CD4-positive, alpha-beta T cell treated with Interferon gamma for 1 hour (primary cell): ENCODE measurements around the gene MT1B.
"Not testable (repeated sequence)": the region's sequence is repeated elsewhere in the genome, so short reads cannot be mapped to it uniquely, and the experiment has no call there.

Experiments
- DNase-seq: peaks from one replicate; pipeline ENCODE4 v3.0.0-alpha.2; 2020

Gene MT1B

DNA sequence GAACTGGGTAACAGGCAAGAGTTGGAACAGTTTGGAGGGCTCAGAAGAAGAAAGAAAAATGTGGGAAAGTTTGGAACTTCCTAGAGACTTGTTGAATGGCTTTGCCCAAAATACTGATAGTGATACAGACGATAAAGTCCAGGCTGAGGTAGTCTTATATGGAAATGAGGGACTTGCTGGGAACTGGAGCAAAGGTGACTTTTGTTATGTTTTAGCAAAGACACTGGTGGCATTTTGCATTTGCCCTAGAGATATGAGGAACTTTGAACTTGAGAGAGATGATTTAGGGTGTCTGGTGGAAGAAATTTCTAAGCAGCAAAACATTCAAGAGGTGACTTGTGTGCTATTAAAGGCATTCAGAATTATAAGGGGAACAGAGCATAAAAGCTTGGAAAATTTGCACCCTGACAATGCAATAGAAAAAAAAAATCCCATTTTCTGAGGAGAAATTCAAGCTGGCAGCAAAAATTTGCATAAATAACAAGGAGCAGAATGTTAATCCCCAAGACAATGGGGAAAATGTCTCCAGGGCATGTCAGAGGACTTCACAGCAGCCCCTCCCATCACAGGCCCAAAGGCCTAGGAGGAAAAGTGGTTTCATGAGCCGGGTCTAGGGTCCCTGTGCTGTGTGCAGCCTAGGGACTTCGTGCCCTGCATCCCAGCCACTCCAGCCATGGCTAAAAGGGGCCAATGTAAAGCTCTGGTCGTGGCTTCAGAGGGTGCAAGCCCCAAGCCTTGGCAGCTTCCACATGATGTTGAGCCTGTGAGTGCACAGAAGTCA lies 29.8 kb upstream of the MT1B start:
- DNase-seq: not testable (repeated sequence)

DNA sequence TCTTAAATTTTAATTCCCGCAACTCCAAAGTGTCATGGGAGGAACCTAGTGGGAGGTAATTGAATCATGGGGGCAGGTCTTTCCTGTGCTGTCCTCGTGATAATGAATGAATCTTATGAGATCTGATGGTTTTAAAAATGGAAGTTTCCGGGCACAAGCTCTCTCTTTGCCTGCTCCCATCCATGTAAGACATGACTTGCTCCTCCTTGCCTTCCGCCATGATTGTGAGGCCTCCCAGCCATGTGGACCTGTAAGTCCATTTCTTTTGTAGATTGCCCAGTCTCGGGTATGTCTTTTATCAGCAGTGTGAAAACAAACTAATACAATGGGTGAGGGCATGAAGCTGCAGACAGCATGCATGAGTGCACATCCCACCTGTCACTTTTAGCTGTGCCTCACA lies 28.5 kb upstream of the MT1B start:
- DNase-seq: not testable (repeated sequence)

DNA sequence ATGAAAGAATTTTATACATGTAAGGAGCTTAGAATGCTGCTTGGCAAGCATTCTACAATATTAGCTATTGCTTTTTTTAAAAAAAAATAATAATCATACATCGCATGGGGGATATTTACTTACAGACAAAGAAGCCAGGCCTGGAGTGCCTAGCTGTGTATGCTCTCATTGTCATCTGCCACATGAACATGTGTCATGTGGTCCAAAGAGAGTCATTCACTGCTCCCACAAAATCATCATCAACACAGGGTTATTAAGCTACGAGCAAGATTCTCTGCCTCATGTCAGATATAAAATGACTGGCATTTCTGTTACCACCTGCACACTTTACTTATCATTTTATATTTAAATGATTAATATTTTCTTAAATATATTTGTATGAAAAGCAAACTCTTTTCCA lies 28.0 kb upstream of the MT1B start:
- DNase-seq: no peak

DNA sequence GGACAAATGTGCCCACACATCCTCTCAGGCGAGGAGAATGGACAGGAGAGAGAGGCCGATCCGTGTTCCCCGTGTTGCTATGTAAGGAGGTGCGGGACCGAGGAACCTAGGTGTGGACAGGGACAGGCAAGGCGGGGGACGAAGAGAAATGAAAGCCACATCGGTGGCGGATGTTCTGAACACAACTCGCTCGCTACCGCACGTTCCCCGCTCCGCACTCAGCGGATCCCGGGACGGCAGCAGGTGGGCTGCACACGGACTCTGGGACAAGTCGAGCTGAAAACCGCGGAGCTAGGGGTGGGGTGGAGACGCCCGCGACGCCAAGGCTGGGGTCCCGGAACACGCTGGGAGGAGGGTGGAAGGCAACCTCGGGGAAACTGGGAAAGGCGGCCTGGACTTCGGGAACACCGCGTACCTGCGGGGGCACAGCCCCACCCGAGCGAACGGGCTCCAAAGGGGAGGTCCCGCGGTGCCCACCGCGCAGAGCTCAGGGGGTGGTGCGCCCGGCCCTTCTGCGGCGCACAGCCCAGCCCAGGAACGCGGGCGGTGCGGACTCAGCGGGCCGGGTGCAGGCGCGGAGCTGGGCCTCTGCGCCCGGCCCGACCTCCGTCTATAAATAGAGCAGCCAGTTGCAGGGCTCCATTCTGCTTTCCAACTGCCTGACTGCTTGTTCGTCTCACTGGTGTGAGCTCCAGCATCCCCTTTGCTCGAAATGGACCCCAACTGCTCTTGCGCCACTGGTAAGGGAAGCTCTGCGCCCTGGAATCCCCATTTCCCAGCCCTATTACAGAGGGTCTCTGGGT lies 26.3 kb upstream of the MT1B start, which contains the start of gene MT1E:
Gene MT1E, plus strand, starts transcription at position 642 of the 803 bp plus-strand sequence. Its CDS starts 71 bp downstream, at position 713.
- peak; percentile 15 for DNase-seq

DNA sequence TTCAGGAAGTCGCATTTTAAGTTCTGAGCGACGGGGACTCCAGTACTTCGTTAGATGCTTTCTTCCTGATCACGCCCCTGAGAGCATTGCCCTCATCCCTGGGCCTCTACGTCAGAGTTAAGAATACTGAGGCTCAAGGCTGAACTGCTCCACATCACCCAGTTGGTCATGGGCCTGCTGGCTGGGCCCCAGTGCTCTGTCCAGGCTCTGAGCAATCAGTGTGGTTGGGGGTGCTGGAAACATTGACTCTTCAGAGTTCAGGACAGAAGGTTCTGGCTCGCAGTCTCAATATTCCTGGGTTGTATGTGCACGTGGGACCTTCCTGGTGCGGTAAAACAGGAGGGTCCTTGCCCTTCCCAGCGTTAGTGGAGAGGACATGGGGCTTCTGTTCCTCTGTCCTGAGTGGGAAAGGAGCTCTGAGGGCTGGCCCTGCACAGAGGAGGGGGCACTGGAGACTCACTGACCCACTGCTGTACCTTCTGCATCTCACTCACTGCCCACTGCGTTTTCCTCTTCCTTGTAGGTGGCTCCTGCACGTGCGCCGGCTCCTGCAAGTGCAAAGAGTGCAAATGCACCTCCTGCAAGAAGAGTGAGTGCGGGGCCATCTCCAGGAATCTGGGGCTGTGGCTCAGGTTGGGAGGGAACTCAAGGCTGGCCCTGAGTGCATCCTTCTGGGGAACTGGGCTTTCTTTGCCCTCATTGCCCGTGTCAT lies 25.6 kb upstream of the MT1B start:
- no peak for DNase-seq

DNA sequence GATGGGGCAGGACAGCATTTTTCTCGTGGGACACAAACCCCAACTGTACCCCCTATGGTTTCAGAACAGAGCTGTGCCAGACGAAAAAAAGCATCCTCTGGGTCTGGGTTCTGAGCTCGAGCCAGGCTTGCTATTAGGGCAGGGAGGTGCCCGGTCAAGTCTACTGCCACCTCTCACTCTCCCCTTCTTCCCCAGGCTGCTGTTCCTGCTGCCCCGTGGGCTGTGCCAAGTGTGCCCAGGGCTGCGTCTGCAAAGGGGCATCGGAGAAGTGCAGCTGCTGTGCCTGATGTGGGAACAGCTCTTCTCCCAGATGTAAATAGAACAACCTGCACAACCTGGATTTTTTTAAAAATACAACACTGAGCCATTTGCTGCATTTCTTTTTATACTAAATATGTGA lies 25.0 kb upstream of the MT1B start:
- no peak for DNase-seq

DNA sequence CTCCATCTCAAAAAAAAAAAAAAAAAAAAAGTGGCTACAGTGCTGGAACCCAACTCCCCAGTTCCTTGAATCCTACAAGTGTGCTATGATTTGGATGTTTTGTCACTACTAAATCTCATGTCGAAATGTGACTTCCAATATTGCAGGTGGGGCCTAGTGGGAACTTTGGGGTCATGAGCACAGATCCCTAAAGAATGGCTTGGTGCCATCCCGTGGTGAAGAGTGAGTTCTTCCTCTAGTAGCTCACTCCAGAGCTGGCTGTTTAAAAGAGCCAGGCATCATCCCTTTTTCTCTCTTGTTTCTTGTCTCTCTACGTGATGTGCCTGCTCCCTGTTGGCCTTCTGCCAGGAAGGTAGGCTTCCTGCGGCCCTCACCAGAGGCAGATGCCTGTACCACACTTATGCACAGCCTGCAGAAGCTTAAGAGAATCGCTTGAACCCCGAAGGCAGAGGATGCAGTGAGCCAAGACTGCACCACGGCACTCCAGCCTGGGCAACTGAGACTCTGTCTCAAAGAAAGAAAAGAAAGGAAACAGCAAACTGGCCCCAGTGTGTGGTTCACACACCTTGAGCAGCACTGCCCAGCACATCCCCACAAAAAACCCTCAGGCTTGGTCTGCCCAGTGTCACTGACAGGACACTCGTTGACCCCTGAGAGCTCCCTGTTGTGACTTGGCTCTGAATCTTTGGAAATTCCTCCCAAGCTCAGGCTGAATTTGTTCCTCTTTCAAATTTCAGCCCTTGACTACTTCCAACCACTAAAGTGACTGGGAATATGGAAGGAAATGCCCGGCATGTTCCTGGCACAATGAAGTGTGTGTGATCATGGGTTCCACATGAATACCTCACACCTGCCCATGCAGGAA lies 23.0 kb upstream of the MT1B start:
- DNase-seq: no peak

DNA sequence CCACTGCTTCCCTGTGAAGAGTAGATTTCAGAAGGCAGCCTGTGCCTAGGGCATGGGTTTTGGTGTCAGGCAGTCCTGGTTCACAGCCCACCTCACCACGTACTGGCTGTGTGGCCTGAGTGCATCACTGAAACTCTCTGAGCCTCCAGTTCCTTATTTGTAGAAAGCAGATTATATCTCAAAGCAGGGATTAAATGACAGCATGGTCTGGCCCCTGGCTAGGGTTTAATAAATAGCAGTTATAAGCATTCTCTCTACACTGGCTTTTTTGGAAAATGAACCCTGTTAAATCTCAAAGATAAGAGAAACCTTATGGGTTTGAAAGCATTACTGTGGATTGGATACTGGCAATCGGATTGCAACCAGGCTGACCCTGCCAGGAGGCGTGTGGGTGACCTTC lies 22.2 kb upstream of the MT1B start:
- DNase-seq: no peak

DNA sequence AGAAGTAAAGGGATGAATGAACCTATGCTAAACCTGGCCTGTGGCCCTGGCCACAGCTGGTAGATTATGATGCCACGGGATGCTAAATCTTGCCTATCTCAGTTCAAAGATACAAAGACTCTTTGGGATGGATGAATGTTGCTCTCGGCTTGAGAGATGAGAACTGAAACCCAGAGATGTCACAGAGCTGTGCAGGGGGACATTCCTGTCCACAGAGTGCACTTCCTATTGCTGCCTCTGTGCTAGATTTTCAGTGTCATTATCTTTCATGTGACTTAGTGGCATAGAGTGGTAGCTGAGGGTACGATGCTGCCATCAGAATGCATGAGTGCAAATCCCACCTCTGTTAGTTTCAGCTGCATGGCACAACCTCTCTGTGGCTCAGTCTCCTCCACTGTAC lies 21.6 kb upstream of the MT1B start:
- no peak for DNase-seq

DNA sequence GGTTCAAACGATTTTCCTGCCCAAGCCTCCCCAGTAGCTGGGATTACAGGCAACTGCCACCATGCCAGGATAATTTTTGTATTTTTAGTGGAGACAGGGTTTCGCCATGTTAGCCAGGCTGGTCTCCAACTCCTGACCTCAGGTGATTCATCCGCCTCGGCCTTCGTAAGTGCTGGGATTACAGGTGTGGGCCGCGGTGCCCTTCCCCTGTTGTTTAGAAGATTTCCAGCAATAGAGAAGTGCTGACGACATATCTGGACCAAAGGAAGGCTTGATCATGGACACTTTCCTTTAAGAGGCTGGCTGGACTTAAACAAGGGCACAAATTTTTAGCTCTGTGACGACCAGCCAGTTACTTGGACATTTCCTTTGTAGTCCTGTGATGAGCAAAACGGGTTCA lies 20.5 kb upstream of the MT1B start:
- no peak for DNase-seq

DNA sequence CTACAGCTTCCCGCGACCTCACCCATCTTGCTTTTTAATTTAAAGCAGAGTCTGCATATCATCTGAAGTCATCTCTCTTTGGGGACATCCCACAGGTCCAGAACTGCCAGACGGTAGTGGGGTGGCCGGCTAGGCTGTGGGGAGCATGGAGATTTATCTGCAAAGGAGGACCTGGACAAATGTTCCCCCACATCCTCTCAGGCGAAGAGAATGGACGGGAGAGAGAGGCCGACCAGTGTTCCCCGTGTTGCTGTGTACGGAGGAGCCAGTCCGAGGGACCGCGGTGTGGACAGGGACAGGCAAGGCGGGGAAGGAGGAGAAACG lies 19.9 kb upstream of the MT1B start:
- DNase-seq: no peak

DNA sequence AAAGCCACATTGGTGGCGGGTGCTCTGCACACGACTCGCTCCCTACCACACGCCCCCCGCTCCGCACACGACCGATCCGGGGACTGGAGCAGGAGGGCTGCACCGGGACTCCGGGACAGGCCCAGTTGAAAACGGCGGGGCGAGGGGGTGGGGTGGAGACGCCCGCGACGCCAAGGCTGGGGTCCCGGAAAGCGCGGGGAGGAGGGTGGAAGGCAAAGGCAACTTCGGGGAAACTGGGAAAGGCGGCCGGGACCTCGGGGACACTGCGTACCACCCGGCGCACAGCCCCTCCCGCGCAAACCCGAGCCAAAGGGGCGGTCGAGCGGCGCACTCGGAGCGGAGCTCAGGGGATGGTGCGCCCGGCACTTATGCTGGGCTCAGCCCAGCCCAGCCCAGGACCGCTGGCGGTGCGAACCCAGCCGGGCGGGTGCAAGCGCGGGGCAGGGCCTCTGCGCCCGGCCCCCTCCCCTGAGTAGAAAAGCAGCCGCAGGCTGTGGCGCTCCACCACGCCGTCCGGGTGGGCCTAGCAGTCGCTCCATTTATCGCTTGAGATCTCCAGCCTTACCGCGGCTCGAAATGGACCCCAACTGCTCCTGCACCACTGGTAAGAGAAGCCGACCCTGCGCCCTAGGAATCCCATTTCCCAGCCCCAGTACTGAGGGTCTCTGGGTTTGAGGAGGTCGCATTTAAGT lies 19.4 kb upstream of the MT1B start, which contains the start of gene MT1M:
Gene MT1M, plus strand, starts transcription at position 504 of the 692 bp plus-strand sequence. Its CDS starts 73 bp downstream, at position 577.
- DNase-seq: no peak

DNA sequence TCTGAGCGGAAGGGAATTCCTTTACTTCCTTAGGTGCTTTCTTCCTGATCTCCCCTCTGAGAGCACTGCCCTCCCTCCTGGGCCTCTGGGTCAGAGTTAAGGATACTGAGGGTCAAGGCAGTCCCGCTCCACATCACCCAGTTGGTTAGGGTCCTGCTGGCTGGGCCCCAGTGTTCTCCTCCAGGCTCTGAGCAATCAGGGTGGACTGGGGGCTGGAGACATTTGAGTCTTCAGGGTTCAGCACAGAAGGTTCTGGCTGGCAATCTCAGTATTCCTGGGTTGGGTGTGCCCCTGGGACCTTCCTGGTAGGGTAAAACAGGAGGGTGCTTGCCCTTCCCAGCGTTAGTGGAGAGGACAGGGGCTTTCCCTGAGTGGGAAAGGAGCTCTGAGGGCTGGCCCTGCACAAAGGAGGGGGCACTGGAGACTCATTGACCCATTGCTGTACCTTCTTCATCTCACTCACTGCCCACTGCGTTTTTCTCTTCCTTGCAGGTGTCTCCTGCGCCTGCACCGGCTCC lies 18.8 kb upstream of the MT1B start:
- no peak for DNase-seq

DNA sequence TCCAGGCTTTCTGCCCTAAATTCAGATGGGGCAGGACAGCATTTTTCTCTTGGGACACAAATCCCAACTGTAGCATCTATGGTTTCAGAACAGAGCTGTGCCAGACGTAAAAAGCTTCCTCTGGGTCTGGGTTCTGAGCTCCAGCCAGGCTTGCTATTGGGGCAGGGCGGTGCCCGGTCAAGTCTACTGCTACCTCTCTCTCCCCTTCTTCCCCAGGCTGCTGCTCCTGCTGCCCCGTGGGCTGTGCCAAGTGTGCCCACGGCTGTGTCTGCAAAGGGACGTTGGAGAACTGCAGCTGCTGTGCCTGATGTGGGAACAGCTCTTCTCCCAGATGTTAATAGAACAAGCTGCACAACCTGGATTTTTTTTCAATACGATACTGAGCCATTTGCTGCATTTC lies 18.2 kb upstream of the MT1B start:
- DNase-seq: no peak

DNA sequence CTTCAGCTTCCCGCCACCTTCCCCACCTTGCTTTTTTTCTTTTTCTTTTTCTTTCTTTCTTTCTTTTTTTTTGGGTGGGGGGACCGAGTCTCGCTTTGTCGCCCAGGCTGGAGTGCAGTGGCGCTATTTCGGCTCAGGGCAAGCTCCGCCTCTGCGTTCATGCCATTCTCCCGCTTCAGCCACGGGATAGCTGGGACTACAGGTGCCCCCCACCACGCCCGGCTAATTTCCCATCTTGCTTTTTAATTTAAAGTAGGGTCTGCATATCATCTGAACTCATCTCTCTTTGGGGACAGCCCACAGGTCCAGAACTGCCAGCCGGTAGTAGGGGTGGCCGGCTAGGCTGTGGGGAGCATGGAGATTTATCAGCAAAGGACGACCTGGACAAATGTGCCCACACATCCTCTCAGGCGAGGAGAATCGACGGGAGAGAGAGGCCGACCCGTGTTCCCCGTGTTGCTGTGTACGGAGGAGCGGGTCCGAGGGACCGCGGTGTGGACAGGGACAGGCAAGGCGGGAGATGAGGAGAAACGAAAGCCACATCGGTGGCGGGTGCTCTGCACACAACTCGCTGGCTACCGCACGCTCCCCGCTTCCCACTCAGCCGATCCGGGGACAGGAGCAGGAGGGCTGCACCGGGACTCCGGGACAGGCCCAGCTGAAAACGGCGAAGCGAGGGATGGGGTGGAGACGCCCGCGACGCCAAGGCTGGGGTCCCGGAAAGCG lies 16.8 kb upstream of the MT1B start:
- no peak for DNase-seq

DNA sequence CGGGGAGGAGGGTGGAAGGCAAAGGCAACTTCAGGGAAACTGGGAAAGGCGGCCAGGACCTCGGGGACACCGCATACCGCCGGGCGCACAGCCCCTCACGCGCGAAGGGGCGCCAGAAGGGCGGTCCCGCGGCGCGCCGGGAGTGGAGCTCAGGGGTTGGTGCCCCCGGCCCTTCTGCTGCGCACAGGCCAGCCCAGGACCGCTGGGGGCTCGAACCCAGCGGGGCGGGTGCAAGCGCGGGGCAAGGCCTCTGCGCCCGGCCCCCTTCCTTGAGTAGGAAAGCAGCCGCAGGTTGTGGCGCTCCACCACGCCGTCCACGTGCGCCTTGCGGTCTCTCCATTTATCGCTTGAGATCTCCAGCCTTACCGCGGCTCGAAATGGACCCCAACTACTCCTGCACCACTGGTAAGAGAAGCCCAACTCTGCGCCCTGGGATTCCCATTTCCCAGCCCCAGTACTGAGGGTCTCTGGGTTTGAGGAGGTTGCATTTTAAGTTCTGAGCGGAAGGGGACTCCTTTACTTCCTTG lies 16.2 kb upstream of the MT1B start:
- DNase-seq: no peak

DNA sequence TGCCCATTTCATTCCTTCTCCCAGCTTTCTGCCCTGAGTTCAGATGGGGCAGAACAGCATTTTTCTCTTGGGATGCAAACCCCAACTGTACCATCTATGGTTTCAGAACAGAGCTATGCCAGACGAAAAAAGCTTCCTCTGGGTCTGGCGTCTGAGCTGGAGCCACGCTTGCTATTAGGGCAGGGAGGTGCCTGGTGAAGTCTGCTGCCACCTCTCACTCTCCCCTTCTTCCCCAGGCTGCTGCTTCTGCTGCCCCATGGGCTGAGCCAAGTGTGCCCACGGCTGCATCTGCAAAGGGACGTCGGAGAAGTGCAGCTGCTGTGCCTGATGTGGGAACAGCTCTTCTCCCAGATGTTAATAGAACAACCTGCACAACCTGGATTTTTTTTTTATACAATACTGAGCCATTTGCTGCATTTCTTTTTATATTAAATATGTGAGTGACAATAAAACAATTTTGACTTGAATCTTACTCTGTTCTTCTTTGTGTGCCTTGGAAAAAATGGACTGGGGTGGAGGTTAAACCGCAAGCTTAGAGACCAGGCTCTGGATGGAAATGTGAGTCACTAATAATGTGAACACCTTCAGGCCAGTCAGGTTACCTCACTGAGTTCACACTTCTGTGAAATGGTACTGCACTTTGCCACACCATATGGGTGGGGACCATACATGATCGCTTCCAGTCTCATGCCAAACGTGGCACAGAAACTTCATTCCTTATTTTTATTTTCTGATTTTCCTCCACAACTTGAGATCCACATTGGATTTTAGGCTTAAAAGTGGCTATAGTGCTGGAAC lies 14.9 kb upstream of the MT1B start:
- DNase-seq: no peak

DNA sequence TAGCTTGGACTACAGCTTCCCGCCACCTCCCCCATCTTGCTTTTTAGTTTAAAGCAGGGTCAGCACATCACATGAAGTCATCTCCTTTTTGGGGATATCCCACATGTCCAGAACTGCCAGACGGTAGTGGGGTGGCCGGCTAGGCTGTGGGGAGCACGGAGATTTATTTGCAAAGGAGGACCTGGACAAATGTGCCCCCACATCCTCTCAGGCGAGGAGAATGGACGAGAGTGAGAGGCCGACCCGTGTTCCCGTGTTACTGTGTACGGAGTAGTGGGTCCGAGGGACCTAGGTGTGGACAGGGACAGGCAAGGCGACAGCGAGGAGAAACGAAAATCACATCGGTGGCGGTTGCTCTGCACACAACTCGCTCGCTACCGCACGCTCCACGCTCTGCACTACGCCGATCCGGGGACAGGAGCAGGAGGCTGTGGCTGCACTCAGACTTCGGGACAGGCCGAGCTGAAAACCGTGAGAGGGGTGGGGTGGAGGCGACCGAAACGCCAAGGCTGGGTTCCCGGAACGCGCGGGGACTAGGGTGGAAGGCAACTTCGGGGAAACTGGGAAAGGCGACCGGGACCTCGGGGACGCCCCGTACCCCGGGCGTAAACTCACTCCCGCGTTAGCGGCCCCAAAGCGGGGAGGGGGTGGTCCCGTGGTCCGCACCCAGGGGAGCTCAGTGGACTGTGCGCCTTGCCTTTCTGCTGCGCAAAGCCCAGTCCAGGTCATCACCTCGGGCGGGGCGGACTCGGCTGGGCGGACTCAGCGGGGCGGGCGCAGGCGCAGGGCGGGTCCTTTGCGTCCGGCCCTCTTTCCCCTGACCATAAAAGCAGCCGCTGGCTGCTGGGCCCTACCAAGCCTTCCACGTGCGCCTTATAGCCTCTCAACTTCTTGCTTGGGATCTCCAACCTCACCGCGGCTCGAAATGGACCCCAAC lies 13.6 kb upstream of the MT1B start, which contains the start of gene MT1A:
Gene MT1A, plus strand, starts transcription at position 853 of the 937 bp plus-strand sequence. Its CDS starts 73 bp downstream, at position 926.
- DNase-seq: no peak

DNA sequence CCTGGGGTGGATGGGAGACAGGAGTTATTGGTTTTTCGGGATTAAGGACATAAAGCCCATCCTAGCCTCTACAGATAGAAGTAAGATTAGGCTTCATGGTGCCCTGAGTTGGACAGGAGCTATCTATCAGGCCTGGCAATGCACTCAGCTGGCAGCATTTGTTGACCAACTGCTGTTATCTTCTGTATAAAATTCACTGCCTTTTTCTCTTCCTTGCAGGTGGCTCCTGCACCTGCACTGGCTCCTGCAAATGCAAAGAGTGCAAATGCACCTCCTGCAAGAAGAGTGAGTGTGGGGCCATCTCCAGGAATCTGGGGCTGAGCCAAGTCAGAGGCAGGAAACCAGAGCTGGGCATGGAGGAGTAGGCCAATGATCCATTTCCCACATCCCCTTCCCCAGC lies 12.6 kb upstream of the MT1B start:
- no peak for DNase-seq
